Activated T-helper 2 cell treated with anti-CD3 and anti-CD28 coated beads, Interferon-gamma antibody, Interleukin-2, Interleukin-4, amounts not matched to agents 10 μg/mL and 5 μg/mL and 100 μg/mL, durations not matched to agents 14 hours and 24 hours and 36 hours (primary cell): Measurements from ENCODE around the gene AGR2. TPM values are rescaled to one million over a fixed set of nuclear protein-coding genes. Genes with fewer than 3 reads are reported as not detected.
"Not testable (repeated sequence)": the region's sequence is repeated elsewhere in the genome, so short reads cannot be mapped to it uniquely, and the experiment has no call there.

Experiments
- DNase-seq: peaks from one replicate; pipeline ENCODE4 v3.0.0; 2021; ENCODE audit warnings: low spot score
- H3K27ac Mint-ChIP-seq: one replicate; pipeline ENCODE4 v1.8.0; 2021; ENCODE audit warnings: mixed read lengths
- H3K27me3 Mint-ChIP-seq: one replicate; pipeline ENCODE4 v1.8.0; 2021; ENCODE audit warnings: low read depth, mixed read lengths
- H3K36me3 Mint-ChIP-seq: one replicate; pipeline ENCODE4 v1.8.0; 2021; ENCODE audit warnings: low read depth, mixed read lengths
- H3K4me1 Mint-ChIP-seq: one replicate; pipeline ENCODE4 v1.8.0; 2021; ENCODE audit warnings: low read depth, mixed read lengths
- H3K4me3 Mint-ChIP-seq: one replicate; pipeline ENCODE4 v1.8.0; 2021; ENCODE audit warnings: low read depth, mild to moderate bottlenecking, moderate library complexity, mixed read lengths
- H3K9me3 Mint-ChIP-seq: one replicate; pipeline ENCODE4 v1.8.0; 2021; ENCODE audit warnings: mixed read lengths
- intact Hi-C: fragments of 100-400 bp; cut with micrococcal nuclease; formaldehyde crosslinking; loops from one replicate; pipeline ENCODE4 v1.15.1; 2023
- total RNA-seq: library from RNA; stranded (reverse); gene quantifications from 2 replicates; pipeline ENCODE4 v1.2.3, GENCODE V29; 2022

Gene AGR2
- total RNA-seq, 1 donor from 2014 or later, result not detected

- Mint-ChIP-seq H3K27me3 (peaks cover under 1% of the 10 kb centered on the region), H3K9me3 (no peaks in the 10 kb centered on the region), H3K4me1 (no peaks in the 10 kb centered on the region), H3K27ac (no peak overlapping the region), H3K4me3 (no peak overlapping the region), H3K36me3 (no peaks in the 10 kb centered on the region)
- DNase-seq, result no peak
- intact Hi-C loops, result no loop called here
Measured at GRCh38 chr7:16780596-16780995, 24.2 kb downstream of the AGR2 start.

- peaks cover 6% of the 10 kb centered on the region for H3K27me3 Mint-ChIP-seq
- no peaks in the 10 kb centered on the region for H3K4me1 Mint-ChIP-seq
- H3K9me3 Mint-ChIP-seq, result no peaks in the 10 kb centered on the region
- H3K36me3 Mint-ChIP-seq, result no peaks in the 10 kb centered on the region
- no peak overlapping the region for H3K27ac Mint-ChIP-seq
- intact Hi-C loops, result no loop called here
- no peak for DNase-seq
- H3K4me3 Mint-ChIP-seq, result no peak overlapping the region
Measured at GRCh38 chr7:16779051-16779450, 25.7 kb downstream of the AGR2 start.

- no peak for DNase-seq
- H3K9me3 Mint-ChIP-seq, result no peaks in the 10 kb centered on the region
- H3K36me3 Mint-ChIP-seq, result no peaks in the 10 kb centered on the region
- intact Hi-C loops, result no loop called here
- H3K4me3 Mint-ChIP-seq, result no peak overlapping the region
- H3K4me1 Mint-ChIP-seq, result no peaks in the 10 kb centered on the region
- H3K27me3 Mint-ChIP-seq, result peaks cover 6% of the 10 kb centered on the region
- H3K27ac Mint-ChIP-seq, result no peak overlapping the region
Measured at GRCh38 chr7:16778476-16778875, 26.3 kb downstream of the AGR2 start.

- no peaks in the 10 kb centered on the region for H3K9me3 Mint-ChIP-seq
- H3K27ac Mint-ChIP-seq, result no peak overlapping the region
- peaks cover 6% of the 10 kb centered on the region for H3K27me3 Mint-ChIP-seq
- intact Hi-C loops, result no loop called here
- DNase-seq, result no peak
- no peaks in the 10 kb centered on the region for H3K36me3 Mint-ChIP-seq
- no peaks in the 10 kb centered on the region for H3K4me1 Mint-ChIP-seq
- no peak overlapping the region for H3K4me3 Mint-ChIP-seq
Measured at GRCh38 chr7:16776053-16776452, 28.7 kb downstream of the AGR2 start.

GRCh38 chr7:16774986-16775385 lies 29.8 kb downstream of the AGR2 start:
- Mint-ChIP-seq H3K9me3 (no peaks in the 10 kb centered on the region), H3K27ac (no peak overlapping the region), H3K4me1 (no peaks in the 10 kb centered on the region), H3K4me3 (no peak overlapping the region), H3K27me3 (peaks cover 6% of the 10 kb centered on the region), H3K36me3 (no peaks in the 10 kb centered on the region)
- no peak for DNase-seq
- intact Hi-C loops, result no loop called here

- intact Hi-C loops, result no loop called here
- Mint-ChIP-seq H3K36me3 (no peaks in the 10 kb centered on the region), H3K4me1 (no peaks in the 10 kb centered on the region), H3K4me3 (no peak overlapping the region), H3K27ac (no peak overlapping the region), H3K9me3 (no peaks in the 10 kb centered on the region), H3K27me3 (peaks cover 9% of the 10 kb centered on the region)
- DNase-seq, result no peak
Measured at GRCh38 chr7:16774294-16774693, 30.5 kb downstream of the AGR2 start.

- intact Hi-C loops, result no loop called here
- Mint-ChIP-seq H3K4me1 (no peaks in the 10 kb centered on the region), H3K36me3 (no peaks in the 10 kb centered on the region), H3K27ac (no peak overlapping the region), H3K27me3 (peaks cover 9% of the 10 kb centered on the region), H3K9me3 (no peaks in the 10 kb centered on the region), H3K4me3 (no peak overlapping the region)
- DNase-seq, result no peak
Measured at GRCh38 chr7:16773884-16774283, 30.9 kb downstream of the AGR2 start.

- no peak overlapping the region for H3K4me3 Mint-ChIP-seq
- H3K9me3 Mint-ChIP-seq, result no peaks in the 10 kb centered on the region
- no peak for DNase-seq
- no peak overlapping the region for H3K27ac Mint-ChIP-seq
- peaks cover 9% of the 10 kb centered on the region for H3K27me3 Mint-ChIP-seq
- intact Hi-C loops, result no loop called here
- no peaks in the 10 kb centered on the region for H3K4me1 Mint-ChIP-seq
- no peaks in the 10 kb centered on the region for H3K36me3 Mint-ChIP-seq
Measured at GRCh38 chr7:16773326-16773725, 31.5 kb downstream of the AGR2 start.

- Mint-ChIP-seq H3K4me1 (no peaks in the 10 kb centered on the region), H3K36me3 (no peaks in the 10 kb centered on the region), H3K4me3 (no peak overlapping the region), H3K27ac (no peak overlapping the region), H3K9me3 (no peaks in the 10 kb centered on the region), H3K27me3 (peaks cover 13% of the 10 kb centered on the region)
- no peak for DNase-seq
- intact Hi-C loops, result no loop called here
Measured at GRCh38 chr7:16770657-16771329, 34.0 kb downstream of the AGR2 start.

- not testable (repeated sequence) for H3K4me1 Mint-ChIP-seq, H3K9me3 Mint-ChIP-seq, H3K4me3 Mint-ChIP-seq
Measured at GRCh38 chr7:16769994-16770393, 34.8 kb downstream of the AGR2 start.

GRCh38 chr7:16765436-16765859 lies 39.4 kb downstream of the AGR2 start:
- Mint-ChIP-seq H3K27me3 (peaks cover 7% of the 10 kb centered on the region), H3K9me3 (no peaks in the 10 kb centered on the region), H3K27ac (no peak overlapping the region), H3K36me3 (no peaks in the 10 kb centered on the region), H3K4me1 (no peaks in the 10 kb centered on the region), H3K4me3 (no peak overlapping the region)
- DNase-seq, result no peak
- intact Hi-C loops, result no loop called here

More at GRCh38 chr7:16769994-16770393, 34.8 kb downstream of the AGR2 start:
- DNase-seq, intact Hi-C loops, H3K27ac Mint-ChIP-seq, H3K36me3 Mint-ChIP-seq: not testable (repeated sequence)
- H3K27me3 Mint-ChIP-seq, result peaks cover 10% of the 10 kb centered on the region

GRCh38 chr7:16764942-16765341 lies 39.9 kb downstream of the AGR2 start:
- intact Hi-C loops, result no loop called here
- H3K4me1 Mint-ChIP-seq, result no peaks in the 10 kb centered on the region
- no peak overlapping the region for H3K27ac Mint-ChIP-seq
- no peak overlapping the region for H3K4me3 Mint-ChIP-seq
- no peaks in the 10 kb centered on the region for H3K9me3 Mint-ChIP-seq
- peaks cover 7% of the 10 kb centered on the region for H3K27me3 Mint-ChIP-seq
- no peaks in the 10 kb centered on the region for H3K36me3 Mint-ChIP-seq
- no peak for DNase-seq

GRCh38 chr7:16762177-16762576 lies 42.6 kb downstream of the AGR2 start:
- Mint-ChIP-seq H3K9me3 (no peaks in the 10 kb centered on the region), H3K36me3 (no peaks in the 10 kb centered on the region), H3K27me3 (peaks cover 5% of the 10 kb centered on the region), H3K4me3 (no peak overlapping the region), H3K27ac (no peak overlapping the region), H3K4me1 (peaks cover 4% of the 10 kb centered on the region)
- DNase-seq, result no peak
- intact Hi-C loops, result no loop called here

GRCh38 chr7:16759840-16760239 lies 45.0 kb downstream of the AGR2 start:
- Mint-ChIP-seq H3K36me3 (no peaks in the 10 kb centered on the region), H3K27me3 (peaks cover 17% of the 10 kb centered on the region), H3K4me1 (peaks cover 7% of the 10 kb centered on the region), H3K27ac (no peak overlapping the region), H3K9me3 (no peaks in the 10 kb centered on the region), H3K4me3 (no peak overlapping the region)
- intact Hi-C loops, result no loop called here
- DNase-seq, result no peak
